HG03575 (cell line): Measurements from ENCODE around the gene TRIO.

Experiments
- ATAC-seq: cut with Tn5 transposase; IDR thresholded peaks from one replicate; pipeline ENCODE4 v1.9.1; 2021; ENCODE audit not compliant: unreplicated experiment, insufficient number of reproducible peaks, low FRiP score; ENCODE audit errors: extremely low read depth

Gene TRIO

GRCh38 chr5:14250748-14251701 lies 107.9 kb downstream of the TRIO start:
- peak; percentile 45 for ATAC-seq

- peak; percentile 33 for ATAC-seq
Observed at GRCh38 chr5:14251733-14252132, 108.6 kb downstream of the TRIO start.

- no peak for ATAC-seq
Observed at GRCh38 chr5:14252793-14253192, 109.7 kb downstream of the TRIO start.

GRCh38 chr5:14254686-14255085 lies 111.5 kb downstream of the TRIO start:
- ATAC-seq: no peak

GRCh38 chr5:14256026-14256690 lies 113.0 kb downstream of the TRIO start:
- no peak for ATAC-seq

GRCh38 chr5:14256756-14257393 lies 113.7 kb downstream of the TRIO start:
- ATAC-seq: no peak

- ATAC-seq: peak; percentile 45
Observed at GRCh38 chr5:14257995-14258403, 114.9 kb downstream of the TRIO start.

- peak; percentile 40 for ATAC-seq
Observed at GRCh38 chr5:14258840-14259239, 115.7 kb downstream of the TRIO start.

- ATAC-seq: no peak
Observed at GRCh38 chr5:14260637-14261036, 117.5 kb downstream of the TRIO start.

- ATAC-seq: no peak
Observed at GRCh38 chr5:14261235-14261634, 118.1 kb downstream of the TRIO start.

GRCh38 chr5:14261856-14262611 lies 118.9 kb downstream of the TRIO start:
- ATAC-seq: no peak

- no peak for ATAC-seq
Observed at GRCh38 chr5:14263113-14263512, 120.0 kb downstream of the TRIO start.

GRCh38 chr5:14263699-14264098 lies 120.6 kb downstream of the TRIO start:
- no peak for ATAC-seq

GRCh38 chr5:14264605-14265316 lies 121.6 kb downstream of the TRIO start:
- peak; percentile 39 for ATAC-seq

- ATAC-seq: no peak
Observed at GRCh38 chr5:14265570-14265969, 122.4 kb downstream of the TRIO start.

GRCh38 chr5:14266171-14266570 lies 123.0 kb downstream of the TRIO start:
- no peak for ATAC-seq

GRCh38 chr5:14266686-14267085 lies 123.5 kb downstream of the TRIO start:
- ATAC-seq: no peak

GRCh38 chr5:14267166-14267838 lies 124.2 kb downstream of the TRIO start:
- no peak for ATAC-seq
